ENCODE results near the gene IQCN. TPM values are rescaled to one million over a fixed set of nuclear protein-coding genes. Genes with fewer than 3 reads are reported as not detected.

Gene IQCN
- total and polyA plus RNA-seq, 2 of the 4 experiments (the other 2 are of a cell fraction), result 0.18 to 0.67 TPM

- no peak overlapping the region for H4K5ac ChIP-seq (ENCODE audit: low read depth, low read length)
- H2BK5ac ChIP-seq (ENCODE audit: low read depth, low read length, poor library complexity, severe bottlenecking), result no peak overlapping the region
- peaks cover 2% of the 10 kb centered on the region; the same call in 1 of the 2 replicates for H3K4me1 ChIP-seq (ENCODE audit: control insufficient read depth, insufficient read depth, low read length)
- 90% methylated on average over 5 of the region's 11 CpGs; no CpG with 5 or more reads in 1 of the 2 experiments for WGBS, 2 experiments (ENCODE audit: extremely low coverage in 2 of 2, insufficient read length in 1 of 2)
- no peaks in the 10 kb centered on the region for H4K20me1 ChIP-seq (ENCODE audit: insufficient read depth, low read length)
- ATAC-seq (ENCODE audit: low read depth) (no peak), DNase-seq (no peak)
- no peak overlapping the region for H3K14ac ChIP-seq (replicated peaks; ENCODE audit: low read depth, low read length)
- dilution Hi-C loops (cut with HindIII; ENCODE audit: low sequenced_read_pairs, unreplicated experiment) (no loop called here), intact Hi-C loops (cut with micrococcal nuclease) (no loop called here), in situ Hi-C loops (cut with MboI; ENCODE audit: low sequenced_read_pairs) (no loop called here)
- H2BK20ac ChIP-seq (ENCODE audit: low read depth, low read length), result no peak overlapping the region
- H3K9ac ChIP-seq (ENCODE audit: low read depth, low read length), result no peak overlapping the region
- no TSS peak for BruUV-seq (replicated peaks)
- H4K91ac ChIP-seq (ENCODE audit: insufficient read depth, low read depth, low read length), result no peak overlapping the region
- no peaks in the 10 kb centered on the region for H3K27me3 ChIP-seq (ENCODE audit: control insufficient read depth, insufficient read depth, low read length)
- H2BK15ac ChIP-seq (ENCODE audit: low read depth, low read length), result no peak overlapping the region
- no peak overlapping the region for H3K4me2 ChIP-seq (ENCODE audit: low read depth, low read length)
- no peak overlapping the region for H2AK5ac ChIP-seq (ENCODE audit: low read depth, low read length)
- peaks cover 8 to 45% of the 10 kb centered on the region in 2 experiments for H3K79me1 ChIP-seq (ENCODE audit: low read depth in 1 of 2, low read length in 2 of 2)
- H3K36me3 ChIP-seq (ENCODE audit: control insufficient read depth, insufficient read depth, low read length), result peaks cover 40% of the 10 kb centered on the region
- H3K4ac ChIP-seq (ENCODE audit: low read depth, low read length), result no peak overlapping the region
- CTCF ChIA-PET, result no interaction called here
- no peak overlapping the region for H2BK120ac ChIP-seq (ENCODE audit: low read depth, low read length)
- H3K9me3 ChIP-seq (ENCODE audit: control insufficient read depth, insufficient read depth, low read length), result no peaks in the 10 kb centered on the region
- no peak overlapping the region for H2AFZ ChIP-seq (replicated peaks; ENCODE audit: low read length, poor library complexity)
- H3K27ac ChIP-seq (ENCODE audit: insufficient read depth, low read length), result no peak overlapping the region
- no peak overlapping the region for H3K23ac ChIP-seq (ENCODE audit: low read depth, low read length)
- no peak overlapping the region for H3K18ac ChIP-seq (ENCODE audit: low read depth, low read length)
- TF ChIP-seq RAD21 (IDR thresholded peaks at IDR 0.05; ENCODE audit: low read length), result no peak
- H4K8ac ChIP-seq (ENCODE audit: low read depth in 2 of 2, low read length in 2 of 2), result no peak overlapping the region
- 0 out of 2 replicates have a peak, but pooled peaks cover 3% of the 10 kb centered on the region for H3K9me1 ChIP-seq (ENCODE audit: insufficient read depth, low read length)
- H3K4me3 ChIP-seq (ENCODE audit: insufficient read depth, low read depth, low read length), result no peak overlapping the region
- H3K56ac ChIP-seq (ENCODE audit: extremely low read depth, insufficient read depth, low read length), result no peak overlapping the region
- POLR2A ChIA-PET (ENCODE audit: unreplicated experiment), result no interaction called here
- H2AK9ac ChIP-seq (replicated peaks; ENCODE audit: low read depth, low read length, poor library complexity), result peak overlapping the region; percentile 28
These were observed 37.9 kb upstream of the IQCN start for GRCh38 chr19:18312092-18312534.

All from IMR-90 (cell line).